Thymus (tissue), 11 donors: Measurements from ENCODE around the gene UGT1A3. TPM values are rescaled to one million over a fixed set of nuclear protein-coding genes. Genes with fewer than 3 reads are reported as not detected.
"Not testable (repeated sequence)": the region's sequence is repeated elsewhere in the genome, so short reads cannot be mapped to it uniquely, and the experiment has no call there.

Source experiments
- DNase-seq, 9 donors: peaks; one replicate each; pipeline ENCODE4 v3.0.0-alpha.2; 2013; ENCODE audit warnings: low spot score in 9 of 9, low read depth in 6 of 9, missing footprints in 1 of 9
- H3K27ac ChIP-seq, 2 donors: one replicate each; pipeline ENCODE4 v1.5.1; 2013; ENCODE audit warnings: control low read depth in 1 of 2, low read depth in 1 of 2, low read length in 1 of 2, mild to moderate bottlenecking in 1 of 2, moderate library complexity in 1 of 2
- H3K27me3 ChIP-seq, 2 donors: one replicate each; pipeline ENCODE4 v1.5.1; 2013; ENCODE audit warnings: low read length in 1 of 2; ENCODE audit not compliant: control insufficient read depth in 2 of 2, insufficient read depth in 1 of 2
- H3K36me3 ChIP-seq, 2 donors: one replicate each; pipeline ENCODE4 v1.5.1; 2013; ENCODE audit warnings: low read length in 1 of 2, mild to moderate bottlenecking in 1 of 2, moderate library complexity in 1 of 2; ENCODE audit not compliant: control insufficient read depth in 2 of 2, insufficient read depth in 2 of 2
- H3K4me1 ChIP-seq, 2 donors: one replicate each; pipeline ENCODE4 v1.5.1; 2013; ENCODE audit warnings: low read length in 2 of 2; ENCODE audit not compliant: control insufficient read depth in 2 of 2, insufficient read depth in 2 of 2
- H3K4me3 ChIP-seq, 2 donors: one replicate each; pipeline ENCODE4 v1.5.1; 2013; ENCODE audit warnings: low read length in 2 of 2, control low read depth in 1 of 2, mild to moderate bottlenecking in 1 of 2
- H3K9me3 ChIP-seq, 2 donors: one replicate each; pipeline ENCODE4 v1.5.1; 2013; ENCODE audit warnings: low read length in 1 of 2, mild to moderate bottlenecking in 1 of 2; ENCODE audit not compliant: control insufficient read depth in 2 of 2, insufficient read depth in 1 of 2
- WGBS: extraction: QIAGEN DNeasy Blood & Tissue Kit; methylation state at CpG from one replicate; pipeline ENCODE4 v1.1.7; 2013; 5-methylcytosine and 5-hydroxymethylcytosine counted together
- polyA plus RNA-seq: library from polyadenylated mRNA; stranded (reverse); fragments of 200-250 nt; gene quantifications from one replicate; pipeline ENCODE4 v1.2.3, GENCODE V29; 2013
- total RNA-seq: library from RNA; stranded (reverse); fragments of 120-200 nt; gene quantifications from one replicate; pipeline ENCODE4 v1.2.4, GENCODE V29; 2013
- donor health status: healthy.

UGT1A3 gene
- total and polyA plus RNA-seq, 2 donors = not detected

DNA sequence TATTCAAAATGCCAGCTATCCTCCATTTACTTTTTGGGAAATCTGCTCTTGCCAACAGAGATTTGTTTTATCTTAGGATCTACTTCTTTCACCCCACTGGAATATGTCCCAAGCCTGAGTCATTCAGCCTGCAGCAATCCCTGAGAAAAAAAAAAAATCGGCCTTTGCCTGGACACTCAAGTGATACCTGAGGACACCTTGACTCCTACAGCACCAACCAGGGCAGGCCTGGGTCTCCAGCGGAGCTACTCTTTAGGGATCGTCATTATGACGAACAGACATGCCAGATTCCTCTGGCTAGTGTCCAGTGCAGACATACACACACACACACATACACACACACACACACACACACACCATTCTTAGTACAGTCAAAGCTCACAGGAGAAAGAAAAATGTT lies 38.4 kb upstream of the UGT1A3 start:
- no peak overlapping the region for H3K4me3 ChIP-seq
- DNase-seq = no peak
- H3K9me3 ChIP-seq = no peaks in the 10 kb centered on the region
- WGBS = 95% methylated on average over 4 of the region's 4 CpGs
- H3K4me1 ChIP-seq = no peaks in the 10 kb centered on the region
- no peaks in the 10 kb centered on the region for H3K27me3 ChIP-seq
- no peaks in the 10 kb centered on the region for H3K36me3 ChIP-seq
- H3K27ac ChIP-seq = no peak overlapping the region

- H3K9me3 ChIP-seq = no peaks in the 10 kb centered on the region
- H3K4me1 ChIP-seq = no peaks in the 10 kb centered on the region
- H3K27me3 ChIP-seq = no peaks in the 10 kb centered on the region
- WGBS = 90% methylated on average over 11 of the region's 11 CpGs
- H3K36me3 ChIP-seq = no peaks in the 10 kb centered on the region
- H3K4me3 ChIP-seq = no peak overlapping the region
- no peak overlapping the region for H3K27ac ChIP-seq
- DNase-seq = no peak
These were observed 37.1 kb upstream of the UGT1A3 start for GRCh38 chr2:233691443-233692433.

DNA sequence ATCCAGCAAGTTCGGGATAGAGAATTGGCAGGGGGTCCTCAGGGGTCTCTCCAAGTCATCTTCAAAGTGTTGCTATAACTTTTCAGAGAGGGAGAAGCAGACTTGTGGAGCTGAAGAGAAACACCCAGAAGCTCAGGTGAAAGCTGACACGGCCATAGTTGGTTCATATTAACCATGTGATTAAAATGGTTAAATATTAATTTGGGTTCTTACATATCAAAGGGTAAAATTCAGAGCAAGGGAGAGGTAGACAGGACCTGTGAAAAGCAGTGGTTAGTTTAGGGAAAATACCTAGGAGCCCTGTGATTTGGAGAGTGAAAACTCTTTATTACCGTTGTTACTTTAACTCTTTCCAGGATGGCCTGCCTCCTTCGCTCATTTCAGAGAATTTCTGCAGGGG lies 36.2 kb upstream of the UGT1A3 start, which contains the start of gene UGT1A6:
UGT1A6 (plus strand) TSS at position 243 of the 400 bp plus-strand sequence; CDS start at position 358, 115 bp downstream.
- Histone ChIP-seq H3K27me3 (no peaks in the 10 kb centered on the region), H3K9me3 (no peaks in the 10 kb centered on the region), H3K4me1 (no peaks in the 10 kb centered on the region), H3K27ac (no peak within 1 kb of the TSS), H3K36me3 (no peaks in the 10 kb centered on the region), H3K4me3 (no peak within 1 kb of the TSS)
- DNase-seq = no peak
- WGBS = 96% methylated on average over 4 of the region's 4 CpGs

GRCh38 chr2:233693963-233694362 lies 34.9 kb upstream of the UGT1A3 start:
- 85% methylated on average over 6 of the region's 6 CpGs for WGBS
- Histone ChIP-seq H3K27ac (no peak overlapping the region), H3K36me3 (no peaks in the 10 kb centered on the region), H3K4me1 (no peaks in the 10 kb centered on the region), H3K27me3 (no peaks in the 10 kb centered on the region), H3K9me3 (no peaks in the 10 kb centered on the region), H3K4me3 (no peak overlapping the region)
- no peak for DNase-seq

DNA sequence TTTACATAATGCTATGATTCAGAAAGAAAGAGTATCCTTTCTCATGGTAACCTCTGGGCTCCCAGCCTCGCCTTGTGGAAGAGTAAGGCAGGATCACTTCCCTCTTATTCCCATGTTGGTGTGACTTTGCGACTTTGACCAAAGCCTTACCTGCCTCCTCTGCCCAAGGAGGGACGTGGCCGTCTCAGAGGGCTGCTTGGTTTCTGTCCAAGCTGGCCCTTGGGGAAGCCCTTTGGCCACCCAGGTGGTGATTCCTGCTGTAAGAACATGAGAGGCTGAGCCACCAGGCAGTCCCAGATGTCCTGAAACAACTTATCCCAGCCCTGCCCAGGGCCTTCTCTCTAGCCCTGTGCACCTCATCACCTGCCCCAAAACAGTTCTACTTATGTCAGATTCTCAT lies 30.1 kb upstream of the UGT1A3 start:
- Histone ChIP-seq H3K27ac (no peak overlapping the region), H3K36me3 (no peaks in the 10 kb centered on the region), H3K4me3 (no peak overlapping the region), H3K9me3 (no peaks in the 10 kb centered on the region), H3K27me3 (no peaks in the 10 kb centered on the region), H3K4me1 (no peaks in the 10 kb centered on the region)
- 98% methylated on average over 4 of the region's 4 CpGs for WGBS
- DNase-seq = no peak

GRCh38 chr2:233699424-233700027 lies 29.3 kb upstream of the UGT1A3 start:
- Histone ChIP-seq H3K4me3 (no peak overlapping the region), H3K4me1 (no peaks in the 10 kb centered on the region), H3K36me3 (no peaks in the 10 kb centered on the region), H3K9me3 (no peaks in the 10 kb centered on the region), H3K27ac (no peak overlapping the region), H3K27me3 (no peaks in the 10 kb centered on the region)
- WGBS = 98% methylated on average over 8 of the region's 8 CpGs
- DNase-seq = no peak

GRCh38 chr2:233700028-233700635 lies 28.7 kb upstream of the UGT1A3 start:
- Histone ChIP-seq H3K4me1 (no peaks in the 10 kb centered on the region), H3K4me3 (no peak overlapping the region), H3K27ac (no peak overlapping the region), H3K27me3 (no peaks in the 10 kb centered on the region), H3K36me3 (no peaks in the 10 kb centered on the region), H3K9me3 (no peaks in the 10 kb centered on the region)
- no peak for DNase-seq
- WGBS = 46% methylated on average over 1 of the region's 1 CpG

- not testable (repeated sequence) for DNase-seq, H3K36me3 ChIP-seq, H3K9me3 ChIP-seq, H3K27ac ChIP-seq, H3K4me1 ChIP-seq, H3K27me3 ChIP-seq, H3K4me3 ChIP-seq
- WGBS = 97% methylated on average over 5 of the region's 5 CpGs
These were observed 28.0 kb upstream of the UGT1A3 start for GRCh38 chr2:233700842-233701241.

DNA sequence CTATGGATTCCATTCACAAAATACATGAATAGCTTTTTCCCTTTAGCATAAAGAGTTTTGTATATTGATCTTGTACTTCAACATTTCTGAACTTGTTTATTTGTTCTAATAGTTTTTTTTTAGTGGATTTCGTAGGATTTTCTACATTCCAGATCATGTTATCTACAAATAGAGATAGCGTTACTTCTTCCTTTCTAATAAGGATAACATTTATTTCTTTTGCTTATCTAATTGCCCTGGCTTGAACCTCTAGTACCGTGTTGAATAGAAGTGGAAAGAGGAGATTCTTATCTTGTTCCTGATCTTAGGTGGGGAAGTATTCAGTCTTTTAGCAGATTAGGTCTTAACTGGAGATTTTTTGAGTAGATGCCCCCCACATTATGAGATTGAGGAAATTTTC lies 26.6 kb upstream of the UGT1A3 start:
- no peaks in the 10 kb centered on the region for H3K27me3 ChIP-seq
- H3K4me1 ChIP-seq = no peaks in the 10 kb centered on the region
- 77% methylated on average over 3 of the region's 3 CpGs for WGBS
- H3K36me3 ChIP-seq = no peaks in the 10 kb centered on the region
- H3K27ac ChIP-seq = no peak overlapping the region
- no peak overlapping the region for H3K4me3 ChIP-seq
- H3K9me3 ChIP-seq = no peaks in the 10 kb centered on the region
- no peak for DNase-seq
